Cardiac septum (tissue), 1 donor: ENCODE data around the gene LIPN. TPM values are rescaled to one million over a fixed set of nuclear protein-coding genes. Genes with fewer than 3 reads are reported as not detected.
"Not testable (repeated sequence)": the region's sequence is repeated elsewhere in the genome, so short reads cannot be mapped to it uniquely, and the experiment has no call there.

Experiments used
- DNase-seq: peaks from one replicate; pipeline ENCODE4 v3.0.0-alpha.2; 2020; ENCODE audit warnings: low spot score
- intact Hi-C: fragments of 100-400 bp; cut with DNase I; formaldehyde crosslinking; loops from one replicate; pipeline ENCODE4 v1.14.0; 2022
- long read RNA-seq: library from polyadenylated mRNA; unstranded; transcript quantifications from one replicate; pipeline ENCODE4 v2.0.0, GENCODE V29; 2021
- total RNA-seq: library from RNA; stranded (reverse); fragmentation: NEBNext Ultra II Directional; extraction: Animal tissue kit (Norgen Biotek cat#: 25700); gene quantifications from one replicate; pipeline ENCODE4 v1.2.1, GENCODE V29; 2021
- donor health status: DM: no; HTN: no; CAD: no.

The LIPN gene, protein sequence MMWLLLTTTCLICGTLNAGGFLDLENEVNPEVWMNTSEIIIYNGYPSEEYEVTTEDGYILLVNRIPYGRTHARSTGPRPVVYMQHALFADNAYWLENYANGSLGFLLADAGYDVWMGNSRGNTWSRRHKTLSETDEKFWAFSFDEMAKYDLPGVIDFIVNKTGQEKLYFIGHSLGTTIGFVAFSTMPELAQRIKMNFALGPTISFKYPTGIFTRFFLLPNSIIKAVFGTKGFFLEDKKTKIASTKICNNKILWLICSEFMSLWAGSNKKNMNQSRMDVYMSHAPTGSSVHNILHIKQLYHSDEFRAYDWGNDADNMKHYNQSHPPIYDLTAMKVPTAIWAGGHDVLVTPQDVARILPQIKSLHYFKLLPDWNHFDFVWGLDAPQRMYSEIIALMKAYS
- total RNA-seq: not detected
- long read RNA-seq: 0 reads

DNA sequence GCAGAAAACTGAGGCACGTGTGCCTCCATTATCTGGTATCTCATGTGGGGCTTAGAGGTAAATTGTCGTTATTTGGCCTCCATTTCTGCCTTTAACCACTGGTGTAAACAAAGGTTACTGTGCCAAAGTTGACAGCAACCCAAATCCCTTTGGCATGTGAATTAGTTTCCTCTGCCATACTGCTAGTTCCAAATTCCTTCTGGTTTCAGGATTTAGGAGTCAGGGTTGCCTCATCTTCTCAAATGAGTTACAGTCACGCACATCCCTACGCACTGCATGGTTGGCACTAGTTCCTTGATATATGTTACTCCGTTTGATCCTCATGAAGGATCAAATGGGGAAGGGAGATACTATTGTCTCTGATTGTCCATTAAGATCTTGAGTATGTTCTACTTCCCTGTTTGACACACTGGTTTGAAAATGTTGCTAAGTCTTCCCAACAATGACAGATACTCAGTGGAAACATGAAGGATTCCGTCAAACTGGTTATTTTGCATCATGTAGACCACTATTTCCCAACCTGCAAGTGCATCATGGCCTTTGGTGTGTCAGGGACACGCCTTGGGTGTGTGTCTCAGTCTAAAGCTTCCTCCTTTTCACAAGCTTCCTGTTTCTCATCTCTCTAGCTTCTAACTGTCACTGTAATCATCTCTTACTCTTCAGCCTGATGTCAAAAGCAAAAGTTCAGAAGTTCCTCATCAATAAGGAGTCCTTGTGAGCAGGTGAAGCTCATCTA is at the start of gene LIPN:
Gene LIPN, plus strand, starts transcription at position 655 of the 736 bp plus-strand sequence. CDS start 1,386 bp downstream, outside the sequence.
- no peak for DNase-seq
- intact Hi-C loops: no loop called here

DNA sequence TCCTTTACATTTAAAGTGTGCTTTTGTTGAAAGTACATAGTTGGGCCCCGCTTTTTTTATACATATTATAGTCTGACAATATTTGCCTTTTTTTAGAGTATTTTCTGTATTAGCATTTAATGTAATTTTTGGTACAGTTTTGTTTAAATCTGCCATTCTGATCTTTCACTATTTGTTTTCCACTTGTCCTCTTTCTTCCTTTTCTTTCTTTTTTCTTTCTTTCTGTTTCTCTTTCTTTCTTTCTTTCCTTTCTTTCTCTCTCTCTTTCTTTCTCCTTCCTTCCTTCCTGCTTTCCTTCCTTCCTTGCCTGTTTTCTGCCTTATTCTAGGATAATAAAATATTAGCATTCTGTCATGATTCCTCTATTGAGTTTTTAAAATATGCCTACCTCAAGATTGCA is 44.3 kb upstream of the LIPN start:
- DNase-seq: no peak
- intact Hi-C loops: no loop called here

- intact Hi-C loops: no loop called here
These were observed 38.4 kb upstream of the LIPN start for GRCh38 chr10:88721392-88721791.

DNA sequence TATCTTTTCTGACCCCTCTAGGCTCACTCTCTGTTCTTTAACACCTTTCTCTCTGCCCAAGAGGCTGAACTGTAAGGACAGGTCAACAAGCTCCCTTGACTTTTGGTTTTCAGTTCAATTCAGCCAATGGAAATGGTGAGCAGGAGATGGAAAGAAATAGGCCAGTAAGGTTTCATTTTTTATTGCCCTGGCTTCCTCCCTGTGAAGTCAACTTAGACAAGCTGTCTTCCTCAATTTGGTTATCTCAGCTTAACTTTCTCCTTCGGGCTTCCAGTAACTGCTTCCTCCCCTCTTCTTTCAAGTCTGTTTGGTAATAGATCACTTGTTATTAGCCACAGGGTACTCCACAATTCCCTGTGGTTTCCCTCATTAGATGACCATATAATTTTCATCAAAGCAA is 34.0 kb upstream of the LIPN start:
- no peak for DNase-seq
- intact Hi-C loops: no loop called here

More at GRCh38 chr10:88721392-88721791, 38.4 kb upstream of the LIPN start:
- no peak for DNase-seq

- DNase-seq: no peak
These were observed 31.6 kb upstream of the LIPN start for GRCh38 chr10:88728107-88728763.

GRCh38 chr10:88730864-88731263 is 29.0 kb upstream of the LIPN start:
- DNase-seq: no peak
- intact Hi-C loops: no loop called here

More at GRCh38 chr10:88728107-88728763, 31.6 kb upstream of the LIPN start:
- intact Hi-C loops: no loop called here

- no peak for DNase-seq
These were observed 28.5 kb upstream of the LIPN start for GRCh38 chr10:88731296-88731695.

GRCh38 chr10:88733215-88733614 is 26.6 kb upstream of the LIPN start:
- intact Hi-C loops: no loop called here
- no peak for DNase-seq

More at GRCh38 chr10:88731296-88731695, 28.5 kb upstream of the LIPN start:
- intact Hi-C loops: no loop called here

GRCh38 chr10:88735661-88736060 is 24.2 kb upstream of the LIPN start:
- intact Hi-C loops: no loop called here
- DNase-seq: no peak

- intact Hi-C loops, DNase-seq: not testable (repeated sequence)
These were observed 17.9 kb upstream of the LIPN start for GRCh38 chr10:88741921-88742320.

DNA sequence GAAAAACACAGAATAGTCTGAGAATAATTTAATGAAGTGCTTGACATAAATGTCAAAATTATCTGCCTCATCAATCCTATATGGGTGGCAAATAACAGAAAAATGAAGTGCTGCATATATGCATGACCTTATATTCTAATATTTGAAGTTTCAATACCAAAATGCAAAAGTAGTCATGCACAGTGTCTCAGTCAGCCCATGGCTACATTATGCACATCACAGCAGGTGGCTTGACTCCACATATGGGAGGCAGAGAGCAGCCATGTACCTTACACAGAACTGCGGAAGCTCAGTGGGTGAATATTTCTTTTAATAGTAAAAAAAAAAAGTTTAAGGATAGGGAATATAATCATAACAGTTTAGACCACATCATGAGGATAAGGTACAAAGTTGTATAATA is 17.4 kb upstream of the LIPN start:
- intact Hi-C loops: no loop called here
- no peak for DNase-seq

GRCh38 chr10:88744002-88744401 is 15.8 kb upstream of the LIPN start:
- intact Hi-C loops: no loop called here
- DNase-seq: no peak

- no peak for DNase-seq
- intact Hi-C loops: no loop called here
These were observed 14.2 kb upstream of the LIPN start for GRCh38 chr10:88745633-88746032.

GRCh38 chr10:88754287-88754686 is 5.5 kb upstream of the LIPN start:
- intact Hi-C loops: no loop called here
- no peak for DNase-seq

DNA sequence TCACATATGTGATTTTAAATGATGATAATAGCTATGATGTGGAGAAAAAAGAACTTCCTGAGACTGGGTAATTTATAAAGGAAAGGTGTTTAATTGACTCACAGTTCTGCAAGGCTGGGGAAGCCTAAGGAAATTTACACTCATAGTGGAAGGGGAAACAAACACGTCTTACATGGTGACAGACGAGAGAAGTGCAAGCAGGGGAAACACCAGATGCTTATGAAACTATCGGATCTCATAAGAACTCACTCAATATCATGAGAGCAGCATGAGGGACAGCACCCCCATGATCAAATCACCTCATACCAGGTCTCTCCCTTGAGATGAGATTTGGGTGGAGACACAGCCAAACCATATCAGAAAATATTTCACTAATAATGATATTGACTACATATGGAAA is 4.1 kb upstream of the LIPN start:
- intact Hi-C loops: no loop called here
- no peak for DNase-seq

- no peak for DNase-seq
- intact Hi-C loops: no loop called here
These were observed 3.2 kb upstream of the LIPN start for GRCh38 chr10:88756660-88757059.

GRCh38 chr10:88762906-88763305 is 3.1 kb downstream of the LIPN start:
- no peak for DNase-seq
- intact Hi-C loops: no loop called here

DNA sequence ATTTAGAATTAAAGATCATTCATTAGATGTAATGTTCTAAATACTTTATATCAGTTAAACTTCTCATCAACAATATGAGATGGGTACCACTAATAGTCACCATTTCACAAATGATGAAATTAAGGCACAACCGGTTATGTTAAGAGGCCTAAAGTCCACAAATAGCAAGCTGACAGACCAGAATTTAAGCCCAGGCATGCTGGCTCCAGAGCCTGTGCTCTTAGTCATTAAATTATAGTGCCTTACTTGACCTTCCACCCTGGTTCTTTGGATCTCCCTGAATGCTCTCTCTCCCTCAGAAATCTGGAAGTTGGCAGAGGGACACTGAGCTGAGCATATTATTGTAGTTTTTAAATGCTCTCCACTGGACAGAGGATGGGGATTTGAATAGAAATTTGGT is 3.6 kb downstream of the LIPN start:
- intact Hi-C loops: no loop called here
- no peak for DNase-seq

DNA sequence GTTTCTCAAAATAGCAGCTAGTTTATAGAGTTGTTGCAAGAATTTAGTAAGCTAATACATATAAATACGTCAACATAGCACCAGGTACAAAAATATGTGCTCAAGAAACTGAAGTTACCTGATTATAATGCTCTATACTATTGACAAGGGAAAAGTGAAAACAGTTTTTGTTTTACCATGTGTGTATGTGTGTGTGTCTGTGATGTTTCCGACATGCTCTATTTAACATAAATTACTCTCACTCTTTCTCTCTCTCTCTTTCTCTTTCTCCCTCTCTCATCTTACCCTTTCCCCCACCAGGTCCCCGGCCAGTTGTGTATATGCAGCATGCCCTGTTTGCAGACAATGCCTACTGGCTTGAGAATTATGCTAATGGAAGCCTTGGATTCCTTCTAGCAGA is 4.3 kb downstream of the LIPN start:
- no peak for DNase-seq
- intact Hi-C loops: no loop called here

- intact Hi-C loops: no loop called here
- DNase-seq: no peak
These were observed 6.0 kb downstream of the LIPN start for GRCh38 chr10:88765816-88766215.
